ENCODE measurements around the gene LRRC8D. TPM values are rescaled to one million over a fixed set of nuclear protein-coding genes. Genes with fewer than 3 reads are reported as not detected.

Gene LRRC8D
- total and polyA plus RNA-seq, 4 donors: 7.1 to 17.4 (median 14.4) TPM

- TF ChIP-seq ATF3 (IDR thresholded peaks at IDR 0.05) (no peak), FOXA2 (IDR thresholded peaks at IDR 0.05) (no peak), GABPA (IDR thresholded peaks at IDR 0.05 in 1 of 2, conservative IDR thresholded peaks at IDR 0.05 in 1 of 2) (no peak)
These were observed 68.4 kb downstream of the LRRC8D start (continued) for GRCh38 chr1:89889323-89889615.

- Histone ChIP-seq H3K27me3 (ENCODE audit: control insufficient read depth in 4 of 4, insufficient read depth in 4 of 4, low read length in 3 of 4) (no peaks in the 10 kb centered on the region), H3K9ac (ENCODE audit: low read depth in 1 of 2, low read length in 2 of 2) (no peak overlapping the region), H3K4me3 (ENCODE audit: low read depth in 1 of 3, low read length in 3 of 3) (no peak overlapping the region), H3K27ac (ENCODE audit: low read depth in 1 of 2, low read length in 2 of 2) (no peak overlapping the region), H3K9me3 (ENCODE audit: control insufficient read depth in 4 of 4, low read length in 3 of 4) (no peaks in the 10 kb centered on the region), H3K36me3 (ENCODE audit: control insufficient read depth in 4 of 4, insufficient read depth in 3 of 4, low read depth in 1 of 4, low read length in 3 of 4) (peaks cover 0 to 2% (median 0%) of the 10 kb centered on the region in 4 donors), H3K4me1 (ENCODE audit: control insufficient read depth in 4 of 4, insufficient read depth in 4 of 4, low read length in 3 of 4) (peaks cover 0 to 8% (median 4%) of the 10 kb centered on the region in 4 donors)
- TF ChIP-seq RAD21 (IDR thresholded peaks at IDR 0.05) (no peak), FOXA2 (IDR thresholded peaks at IDR 0.05) (no peak), HNF4G (IDR thresholded peaks at IDR 0.05) (no peak), RXRA (IDR thresholded peaks at IDR 0.05) (no peak), GABPA (IDR thresholded peaks at IDR 0.05 in 1 of 2, conservative IDR thresholded peaks at IDR 0.05 in 1 of 2) (no peak), JUND (IDR thresholded peaks at IDR 0.05) (peak in 1 of 2 donors; percentile 26), ATF3 (IDR thresholded peaks at IDR 0.05) (no peak), HNF4A (conservative IDR thresholded peaks at IDR 0.05) (peak in 1 of 2 donors; percentile 13), SP1 (IDR thresholded peaks at IDR 0.05) (no peak), REST (IDR thresholded peaks at IDR 0.05) (no peak)
- no peak for DNase-seq (ENCODE audit: low spot score)
- 64% methylated on average over 7 of the region's 7 CpGs for WGBS
These were observed 69.4 kb downstream of the LRRC8D start for GRCh38 chr1:89890085-89890752.

- DNase-seq (ENCODE audit: low spot score): no peak
- Histone ChIP-seq H3K27me3 (ENCODE audit: control insufficient read depth in 4 of 4, insufficient read depth in 4 of 4, low read length in 3 of 4) (no peaks in the 10 kb centered on the region), H3K9ac (ENCODE audit: low read depth in 1 of 2, low read length in 2 of 2) (no peak overlapping the region), H3K27ac (ENCODE audit: low read depth in 1 of 2, low read length in 2 of 2) (no peak overlapping the region), H3K4me1 (ENCODE audit: control insufficient read depth in 4 of 4, insufficient read depth in 4 of 4, low read length in 3 of 4) (peaks cover 2 to 14% (median 5%) of the 10 kb centered on the region in 4 donors), H3K36me3 (ENCODE audit: control insufficient read depth in 4 of 4, insufficient read depth in 3 of 4, low read depth in 1 of 4, low read length in 3 of 4) (peaks cover 0 to 2% (median 0%) of the 10 kb centered on the region in 4 donors), H3K9me3 (ENCODE audit: control insufficient read depth in 4 of 4, low read length in 3 of 4) (no peaks in the 10 kb centered on the region), H3K4me3 (ENCODE audit: low read depth in 1 of 3, low read length in 3 of 3) (no peak overlapping the region)
- 99% methylated on average over 1 of the region's 1 CpG for WGBS
- TF ChIP-seq HNF4G (IDR thresholded peaks at IDR 0.05) (no peak), CTCF (IDR thresholded peaks at IDR 0.05; ENCODE audit: low read depth, low read length, missing input control) (no peak)
These were observed 72.0 kb downstream of the LRRC8D start for GRCh38 chr1:89892816-89893215.

Measured in liver (tissue), 9 donors.